CD8-positive, alpha-beta memory T cell (primary cell): ENCODE data around the gene DOHH. TPM values are rescaled to one million over a fixed set of nuclear protein-coding genes. Genes with fewer than 3 reads are reported as not detected.
A peak's percentile ranks its signal among the peaks of the same experiment; 100 is the strongest.
"Not testable (repeated sequence)": the region's sequence is repeated elsewhere in the genome, so short reads cannot be mapped to it uniquely, and the experiment has no call there.

ENCODE experiments used
- CTCF ChIA-PET: fragments of 350-600 bp; sonication (Branson Sonifier 250); formaldehyde crosslinking; loops from one replicate; lab custom pipeline; 2021; ENCODE audit warnings: antibody characterized with exemption; lab: Charles Lee
- POLR2A ChIA-PET: fragments of 350-600 bp; sonication (Branson Sonifier 250); formaldehyde crosslinking; loops from one replicate; lab custom pipeline; 2021; ENCODE audit warnings: antibody characterized with exemption; lab: Charles Lee
- DNase-seq, 5 donors: peaks; one replicate each; pipeline versions ENCODE4 v3.0.0 to v3.0.0-alpha.2; 2020 to 2022; ENCODE audit warnings: mixed read lengths in 1 of 5
- H3K27ac ChIP-seq: one replicate; pipeline ENCODE4 v1.7.0; 2013; ENCODE audit warnings: low read depth, mild to moderate bottlenecking, low read length, moderate library complexity
- H3K27me3 ChIP-seq: 2 replicates; pipeline ENCODE4 v1.7.0; 2013; ENCODE audit warnings: low read length, mild to moderate bottlenecking; ENCODE audit not compliant: insufficient read depth, poor library complexity, severe bottlenecking
- H3K36me3 ChIP-seq: 2 replicates; pipeline ENCODE4 v1.7.0; 2013; ENCODE audit warnings: mild to moderate bottlenecking, low read length, moderate library complexity; ENCODE audit not compliant: insufficient read depth
- H3K4me1 ChIP-seq: 2 replicates; pipeline ENCODE4 v1.7.0; 2013; ENCODE audit warnings: mild to moderate bottlenecking, low read length, moderate library complexity; ENCODE audit not compliant: insufficient read depth
- H3K4me3 ChIP-seq: 2 replicates; pipeline ENCODE4 v1.7.0; 2013; ENCODE audit warnings: mild to moderate bottlenecking, low read length
- H3K9me3 ChIP-seq: 2 replicates; pipeline ENCODE4 v1.7.0; 2013; ENCODE audit warnings: mild to moderate bottlenecking, low read length
- H3K27ac Mint-ChIP-seq, 8 donors: one replicate each; pipeline ENCODE4 v1.8.0; 2020 to 2021; ENCODE audit warnings: mixed read lengths in 8 of 8, mild to moderate bottlenecking in 6 of 8, inconsistent platforms in 3 of 8, moderate library complexity in 3 of 8
- H3K27me3 Mint-ChIP-seq, 2 donors: one replicate each; pipeline ENCODE4 v1.8.0; 2020 to 2021; ENCODE audit warnings: mixed read lengths in 2 of 2, mild to moderate bottlenecking in 1 of 2, moderate library complexity in 1 of 2
- H3K36me3 Mint-ChIP-seq, 3 donors: one replicate each; pipeline ENCODE4 v1.8.0; 2020 to 2021; ENCODE audit warnings: mixed read lengths in 3 of 3, inconsistent platforms in 1 of 3, mild to moderate bottlenecking in 1 of 3
- H3K4me1 Mint-ChIP-seq, 3 donors: one replicate each; pipeline ENCODE4 v1.8.0; 2020 to 2021; ENCODE audit warnings: mixed read lengths in 3 of 3, inconsistent platforms in 1 of 3, mild to moderate bottlenecking in 1 of 3
- H3K4me3 Mint-ChIP-seq, 7 donors: one replicate each; pipeline ENCODE4 v1.8.0; 2020 to 2021; ENCODE audit warnings: mixed read lengths in 7 of 7, mild to moderate bottlenecking in 6 of 7, moderate library complexity in 4 of 7, inconsistent platforms in 2 of 7
- H3K9me3 Mint-ChIP-seq, 5 donors: one replicate each; pipeline ENCODE4 v1.8.0; 2020 to 2022; ENCODE audit warnings: mixed read lengths in 5 of 5, mild to moderate bottlenecking in 3 of 5, moderate library complexity in 2 of 5, inconsistent platforms in 1 of 5
- polyA plus RNA-seq: library from polyadenylated mRNA; unstranded; fragments of 300-500 nt; fragmentation: Illumina TruSeq; gene quantifications from one replicate; pipeline ENCODE4 v1.2.3, GENCODE V29; 2021
- total RNA-seq, 2 experiments: library from RNA; stranded (reverse); gene quantifications; one replicate each; pipeline ENCODE4 v1.2.3, GENCODE V29; 2021

DOHH gene
- total and polyA plus RNA-seq, 3 experiments from 2014 or later, result 14.0 to 21.4 (median 21.3) TPM

DNA sequence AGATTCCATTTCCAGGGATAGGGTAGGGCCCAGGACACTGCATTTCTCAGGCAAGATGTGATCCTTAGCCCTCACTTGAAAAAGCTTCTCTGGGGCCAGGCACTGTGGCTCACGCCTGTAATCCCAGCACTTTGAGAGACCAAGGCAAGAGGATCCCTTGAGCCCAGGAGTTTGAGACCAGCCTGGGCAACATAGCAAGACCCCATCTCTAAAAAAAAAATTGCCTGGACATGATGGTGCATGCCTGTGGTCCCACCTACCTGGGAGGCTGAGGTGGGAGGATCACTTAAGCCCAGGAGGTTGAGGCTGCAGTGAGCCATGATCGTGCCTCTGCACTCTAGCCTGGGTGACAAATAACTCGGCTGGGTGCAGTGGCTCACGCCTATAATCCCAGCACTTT lies 53.8 kb downstream of the DOHH start:
- H3K4me3 ChIP-seq, H3K4me3 Mint-ChIP-seq, H3K27ac ChIP-seq, H3K4me1 Mint-ChIP-seq, H3K27me3 Mint-ChIP-seq, H3K9me3 ChIP-seq, DNase-seq, H3K27me3 ChIP-seq, H3K9me3 Mint-ChIP-seq, H3K27ac Mint-ChIP-seq, H3K36me3 ChIP-seq, POLR2A ChIA-PET, H3K4me1 ChIP-seq: not testable (repeated sequence)
- H3K36me3 Mint-ChIP-seq, result peaks cover 3 to 23% (median 3%) of the 10 kb centered on the region in 3 donors
- CTCF ChIA-PET, result interaction anchor here (0.6 to 1.7 kb wide), 2 partner anchors 17 to 252 kb away, joined by 4 read pairs; no protein-coding TSS in a partner anchor

DNA sequence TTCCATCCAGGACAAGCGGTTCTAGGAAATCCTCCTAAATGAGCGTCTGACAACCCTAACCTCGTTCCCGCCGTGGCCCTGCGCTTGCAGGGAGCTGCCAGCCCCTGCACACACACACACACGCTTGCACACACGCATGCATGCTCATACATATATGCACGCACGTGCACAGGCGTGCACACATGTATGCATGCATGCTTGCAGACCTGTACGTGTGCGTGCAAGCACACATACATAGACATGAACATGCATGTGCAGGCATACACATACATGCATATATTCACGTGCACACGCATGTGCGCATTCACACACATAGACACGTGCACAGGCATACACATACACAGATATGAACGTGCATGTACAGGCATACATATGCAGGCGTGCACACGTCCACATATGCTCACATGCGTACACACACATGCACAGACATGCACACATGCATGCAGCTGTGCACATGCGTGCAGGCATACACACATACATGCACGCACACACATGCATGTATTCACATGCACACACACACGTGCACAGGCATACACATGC lies 55.7 kb downstream of the DOHH start:
- H3K4me1 Mint-ChIP-seq, result peaks cover 0 to 4% (median 0%) of the 10 kb centered on the region in 3 donors
- no peaks in the 10 kb centered on the region for H3K27me3 Mint-ChIP-seq
- H3K4me3 Mint-ChIP-seq, result no peak overlapping the region
- H3K36me3 Mint-ChIP-seq, result peaks cover 0 to 15% (median 0%) of the 10 kb centered on the region in 3 donors
- DNase-seq, result no peak
- no peaks in the 10 kb centered on the region for H3K4me1 ChIP-seq
- ChIA-PET CTCF (interaction anchor here (0.5 kb wide), 1 partner anchor 35 kb away, joined by 3 read pairs; no protein-coding TSS in a partner anchor), POLR2A (no interaction called here)
- H3K9me3 Mint-ChIP-seq, result no peaks in the 10 kb centered on the region
- no peak overlapping the region for H3K4me3 ChIP-seq
- H3K36me3 ChIP-seq, result no peaks in the 10 kb centered on the region
- no peaks in the 10 kb centered on the region for H3K27me3 ChIP-seq
- peak overlapping the region in 1 of 8 donors; percentile 29 for H3K27ac Mint-ChIP-seq
- no peaks in the 10 kb centered on the region for H3K9me3 ChIP-seq
- H3K27ac ChIP-seq, result no peak overlapping the region

DNA sequence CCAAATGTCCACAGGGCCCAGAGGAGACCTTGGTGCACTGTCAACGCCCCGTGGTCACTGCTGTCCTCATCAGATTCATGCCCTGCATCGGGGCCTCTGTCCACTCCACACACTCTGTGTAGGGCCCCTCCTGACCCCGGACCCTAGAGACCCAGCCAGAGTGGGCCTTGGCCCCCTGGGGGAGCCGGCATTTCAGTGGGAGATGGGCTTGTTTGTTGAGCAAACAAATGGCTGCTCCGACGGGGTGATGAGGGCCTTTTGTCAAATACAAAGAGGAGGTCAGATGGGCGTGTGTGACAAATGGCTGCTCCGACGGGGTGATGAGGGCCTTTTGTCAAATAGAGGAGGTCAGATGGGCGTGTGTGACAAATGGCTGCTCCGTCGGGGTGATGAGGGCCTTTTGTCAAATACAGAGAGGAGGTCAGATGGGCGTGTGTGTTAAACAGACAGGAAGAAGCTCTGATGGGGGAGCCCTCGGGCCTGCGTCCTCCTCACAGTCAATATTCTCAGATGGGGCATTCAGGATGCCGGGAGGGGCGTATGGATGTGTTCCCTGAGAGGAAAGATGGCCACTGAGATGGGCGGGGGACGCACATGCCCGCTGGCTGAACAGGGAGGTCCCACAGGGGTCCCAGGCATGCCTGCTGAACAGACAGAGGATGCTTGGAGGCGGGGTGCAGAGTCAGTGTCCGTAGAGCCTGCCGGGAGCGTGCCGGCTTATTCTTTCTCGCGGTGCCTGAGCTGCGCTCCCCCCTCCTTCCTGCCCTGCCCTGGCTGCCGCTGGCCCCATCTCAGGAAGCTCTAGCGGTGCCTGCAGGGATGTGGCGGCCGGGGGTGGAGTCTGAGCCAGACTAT lies 56.4 kb downstream of the DOHH start:
- Histone ChIP-seq H3K27ac (no peak overlapping the region), H3K36me3 (no peaks in the 10 kb centered on the region), H3K4me1 (no peaks in the 10 kb centered on the region), H3K27me3 (no peaks in the 10 kb centered on the region), H3K4me3 (no peak overlapping the region), H3K9me3 (no peaks in the 10 kb centered on the region)
- no peak overlapping the region for H3K27ac Mint-ChIP-seq
- CTCF ChIA-PET, result no interaction called here
- no peak for DNase-seq
- peaks cover 0 to 4% (median 0%) of the 10 kb centered on the region in 3 donors for H3K4me1 Mint-ChIP-seq
- no peaks in the 10 kb centered on the region for H3K9me3 Mint-ChIP-seq
- no peak overlapping the region for H3K4me3 Mint-ChIP-seq
- H3K36me3 Mint-ChIP-seq, result peaks cover 0 to 13% (median 0%) of the 10 kb centered on the region in 3 donors
- H3K27me3 Mint-ChIP-seq, result no peaks in the 10 kb centered on the region
- POLR2A ChIA-PET, result no interaction called here

DNA sequence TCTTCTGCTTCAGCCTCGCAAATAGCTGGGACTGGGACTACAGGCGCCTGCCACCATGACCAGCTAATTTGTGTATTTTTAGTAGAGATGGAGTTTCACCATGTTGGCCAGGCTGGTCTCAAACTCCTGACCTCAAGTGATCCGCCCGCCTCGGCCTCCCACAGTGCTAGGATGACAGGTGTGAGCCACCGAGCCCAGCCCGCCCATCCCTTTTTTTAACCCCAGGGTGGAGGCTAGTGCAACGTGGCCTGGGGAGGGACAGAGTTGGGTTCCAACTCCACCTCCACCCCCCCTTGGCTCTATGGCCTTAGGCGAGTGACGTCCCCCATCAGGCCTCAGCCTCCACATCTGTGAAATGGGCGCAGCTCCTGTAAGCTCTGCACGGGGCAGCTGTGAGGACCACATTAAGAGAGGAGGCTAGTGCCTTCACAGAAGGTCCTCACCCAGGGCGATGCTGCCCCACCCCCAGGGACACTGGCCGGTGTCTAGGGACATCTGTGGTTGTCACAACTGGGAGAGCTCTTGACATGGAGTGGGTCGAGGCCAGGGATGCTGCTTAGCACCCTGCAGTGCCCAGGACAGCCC lies 57.9 kb downstream of the DOHH start:
- Mint-ChIP-seq H3K27ac (peak overlapping the region in 1 of 8 donors; percentile 87), H3K9me3 (no peaks in the 10 kb centered on the region), H3K36me3 (peaks cover 0 to 16% (median 0%) of the 10 kb centered on the region in 3 donors), H3K27me3 (no peaks in the 10 kb centered on the region), H3K4me3 (no peak overlapping the region), H3K4me1 (peaks cover 0 to 4% (median 1%) of the 10 kb centered on the region in 3 donors)
- DNase-seq, result no peak
- ChIA-PET POLR2A (no interaction called here), CTCF (interaction anchor here (1.2 kb wide), 1 partner anchor 13 kb away, joined by 5 read pairs; no protein-coding TSS in a partner anchor)
- no peak overlapping the region for H3K4me3 ChIP-seq
- no peak overlapping the region for H3K27ac ChIP-seq
- no peaks in the 10 kb centered on the region for H3K27me3 ChIP-seq
- no peaks in the 10 kb centered on the region for H3K9me3 ChIP-seq
- no peaks in the 10 kb centered on the region for H3K4me1 ChIP-seq
- no peaks in the 10 kb centered on the region for H3K36me3 ChIP-seq

DNA sequence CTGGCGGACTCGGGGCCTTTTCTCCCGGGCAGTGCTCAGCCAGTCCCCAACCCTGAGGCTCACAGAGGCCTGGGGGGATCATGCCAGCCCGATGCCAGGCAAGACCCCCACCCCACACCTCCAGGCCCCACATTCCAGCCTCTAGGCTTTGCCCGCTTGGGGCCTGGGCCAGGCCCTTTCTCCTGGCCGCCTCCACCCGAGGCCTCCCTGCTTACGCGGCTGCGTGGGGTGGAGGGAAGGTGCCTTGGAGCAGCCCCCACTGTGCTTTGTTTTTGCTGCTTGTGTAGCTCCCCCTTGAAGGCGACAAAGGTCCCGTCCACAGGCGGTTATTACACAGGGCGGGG lies 58.5 kb downstream of the DOHH start:
- ChIA-PET CTCF (interaction anchor here (1.2 kb wide), 1 partner anchor 13 kb away, joined by 5 read pairs; no protein-coding TSS in a partner anchor), POLR2A (interaction anchor here (0.6 to 0.7 kb wide), 2 partner anchors 17 to 56 kb away, joined by 7 to 8 read pairs; no protein-coding TSS in a partner anchor)
- Histone ChIP-seq H3K4me1 (no peaks in the 10 kb centered on the region), H3K4me3 (no peak overlapping the region), H3K36me3 (no peaks in the 10 kb centered on the region), H3K27ac (no peak overlapping the region), H3K9me3 (no peaks in the 10 kb centered on the region), H3K27me3 (no peaks in the 10 kb centered on the region)
- Mint-ChIP-seq H3K36me3 (peaks cover 0 to 17% (median 0%) of the 10 kb centered on the region in 3 donors), H3K27me3 (no peaks in the 10 kb centered on the region), H3K4me3 (no peak overlapping the region), H3K27ac (no peak overlapping the region), H3K9me3 (no peaks in the 10 kb centered on the region), H3K4me1 (peaks cover 0 to 4% (median 1%) of the 10 kb centered on the region in 3 donors)
- no peak for DNase-seq

DNA sequence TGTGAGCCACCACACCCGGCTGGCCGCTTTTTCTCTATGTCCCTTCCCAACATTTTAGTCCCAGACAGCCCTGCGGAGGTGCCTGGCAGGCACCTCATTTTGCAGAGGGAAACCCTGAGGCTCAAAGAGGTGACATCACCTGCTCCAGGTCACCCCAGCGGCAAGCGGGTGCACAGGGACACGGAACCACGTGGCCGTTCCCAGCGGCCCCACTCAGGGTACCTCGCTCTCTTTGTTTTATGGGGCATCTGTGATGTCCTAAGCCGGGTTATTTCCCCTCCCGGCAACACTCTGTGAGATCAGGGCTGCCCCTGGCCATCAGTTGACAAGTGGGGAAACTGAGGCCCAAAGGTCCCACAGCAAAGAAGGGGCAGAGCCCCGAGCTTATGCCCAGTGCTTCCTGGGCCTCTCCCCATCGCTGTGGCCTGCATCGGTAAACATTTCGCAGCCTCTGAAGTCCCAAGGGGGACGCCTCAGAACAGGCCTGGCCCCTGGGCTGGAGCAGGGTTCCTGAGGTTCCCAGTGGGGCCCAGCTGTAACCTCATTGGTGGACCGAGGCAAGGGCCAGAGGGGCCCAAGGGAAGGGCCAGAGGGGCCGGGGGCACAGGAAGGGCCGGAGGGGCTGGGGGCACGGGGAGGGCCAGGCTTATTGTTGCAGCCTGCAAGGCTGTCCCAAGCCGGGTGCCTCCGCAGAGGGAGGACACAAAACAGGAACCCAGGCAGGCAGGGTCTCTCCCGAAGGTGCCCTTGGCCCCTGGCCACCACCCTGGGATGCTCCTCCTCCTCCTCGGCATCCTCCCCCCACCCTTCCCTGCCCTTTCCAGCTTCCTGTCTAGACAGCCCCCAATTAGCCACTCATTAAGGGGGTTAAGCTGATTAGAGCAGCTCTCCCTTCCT lies 59.1 kb downstream of the DOHH start:
- H3K9me3 Mint-ChIP-seq, result no peaks in the 10 kb centered on the region
- H3K27me3 Mint-ChIP-seq, result no peaks in the 10 kb centered on the region
- POLR2A ChIA-PET, result interaction anchor here (0.6 to 0.7 kb wide), 2 partner anchors 18 to 55 kb away, joined by 7 to 8 read pairs; no protein-coding TSS in a partner anchor
- H3K4me1 Mint-ChIP-seq, result peaks cover 0 to 4% (median 1%) of the 10 kb centered on the region in 3 donors
- no peak overlapping the region for H3K4me3 Mint-ChIP-seq
- H3K36me3 Mint-ChIP-seq, result peaks cover 0 to 19% (median 0%) of the 10 kb centered on the region in 3 donors
- CTCF ChIA-PET, result interaction anchor here (1.0 to 1.2 kb wide), 3 partner anchors 12 to 103 kb away, joined by 3 to 5 read pairs (median 4); no protein-coding TSS in a partner anchor
- H3K27ac Mint-ChIP-seq, result no peak overlapping the region
- H3K4me1 ChIP-seq, result no peaks in the 10 kb centered on the region
- H3K4me3 ChIP-seq, result no peak overlapping the region
- no peaks in the 10 kb centered on the region for H3K36me3 ChIP-seq
- DNase-seq, result no peak
- H3K27me3 ChIP-seq, result no peaks in the 10 kb centered on the region
- no peaks in the 10 kb centered on the region for H3K9me3 ChIP-seq
- H3K27ac ChIP-seq, result no peak overlapping the region
